HepG2 (cell line): Measurements from ENCODE around the gene NUP88. TPM values are rescaled to one million over a fixed set of nuclear protein-coding genes. Genes with fewer than 3 reads are reported as not detected.

Experiments used
- ATM ChIP-seq: fragments of 450-650 bp; IDR thresholded peaks from 2 replicates; pipeline ENCODE4 v1.7.1; 2017; ENCODE audit warnings: mild to moderate bottlenecking, borderline replicate concordance
- ELF3 ChIP-seq: IDR thresholded peaks from 2 replicates; pipeline ENCODE4 v1.6.1; 2016; ENCODE audit warnings: missing genetic modification reagents, missing compliant biosample characterization
- FOSL1 ChIP-seq: sonication (generic); formaldehyde crosslinking; IDR thresholded peaks from 2 replicates; pipeline ENCODE4 v1.9.0; 2021; ENCODE audit warnings: missing genetic modification reagents, borderline replicate concordance
- FOXJ3 ChIP-seq: sonication (generic); formaldehyde crosslinking; IDR thresholded peaks from 2 replicates; pipeline ENCODE4 v1.4.0; 2020; ENCODE audit warnings: missing genetic modification reagents, mild to moderate bottlenecking, borderline replicate concordance
- GATAD2A ChIP-seq: IDR thresholded peaks from 2 replicates; pipeline ENCODE4 v1.6.1; 2016
- GPN1 ChIP-seq: sonication (generic); formaldehyde crosslinking; IDR thresholded peaks from 2 replicates; pipeline ENCODE4 v1.5.1; 2020; ENCODE audit warnings: missing genetic modification reagents, borderline replicate concordance
- GTF3A ChIP-seq: sonication (generic); formaldehyde crosslinking; conservative IDR thresholded peaks from 2 replicates; pipeline ENCODE4 v1.4.0; 2020; ENCODE audit warnings: mild to moderate bottlenecking, missing genetic modification reagents
- HNRNPLL ChIP-seq: fragments of 200-400 bp; formaldehyde crosslinking; IDR thresholded peaks from 2 replicates; pipeline ENCODE4 v1.6.1; 2017; ENCODE audit warnings: mild to moderate bottlenecking, low read depth, low read length; ENCODE audit not compliant: poor library complexity, severe bottlenecking
- KLF6 ChIP-seq: IDR thresholded peaks from 2 replicates; pipeline ENCODE4 v1.8.0; 2016; ENCODE audit warnings: missing biosample characterization, missing genetic modification reagents
- MEF2D ChIP-seq: sonication (generic); formaldehyde crosslinking; IDR thresholded peaks from 2 replicates; pipeline ENCODE4 v1.5.1; 2020; ENCODE audit warnings: mild to moderate bottlenecking, missing genetic modification reagents
- NR2F2 ChIP-seq: IDR thresholded peaks from 2 replicates; pipeline ENCODE4 v1.6.1; 2012; ENCODE audit warnings: low read depth, inconsistent platforms, borderline replicate concordance
- PAWR ChIP-seq: sonication (generic); formaldehyde crosslinking; IDR thresholded peaks from 2 replicates; pipeline ENCODE4 v1.4.0; 2020; ENCODE audit warnings: missing genetic modification reagents, mild to moderate bottlenecking, borderline replicate concordance
- RBM22 ChIP-seq: fragments of 200-400 bp; formaldehyde crosslinking; optimal IDR thresholded peaks from 2 replicates; pipeline ENCODE3; 2017; ENCODE audit warnings: mild to moderate bottlenecking, low read length, moderate library complexity
- SETDB1 ChIP-seq: sonication (generic); formaldehyde crosslinking; IDR thresholded peaks from 2 replicates; pipeline ENCODE4 v1.5.1; 2020; ENCODE audit warnings: missing genetic modification reagents, mild to moderate bottlenecking, borderline replicate concordance
- SMC3 ChIP-seq: IDR thresholded peaks from 2 replicates; pipeline ENCODE4 v1.6.1; 2011; ENCODE audit warnings: low read length, improper control_type of control experiment
- SSRP1 ChIP-seq: IDR thresholded peaks from 2 replicates; pipeline ENCODE4 v1.6.1; 2016; ENCODE audit warnings: control low read depth
- STAG1 ChIP-seq: sonication (generic); formaldehyde crosslinking; IDR thresholded peaks from 2 replicates; pipeline ENCODE4 v1.4.0; 2020; ENCODE audit warnings: missing genetic modification reagents
- ZNF337 ChIP-seq: sonication (generic); formaldehyde crosslinking; IDR thresholded peaks from 2 replicates; pipeline ENCODE4 v1.5.1; 2020; ENCODE audit warnings: missing genetic modification reagents, low read depth, mild to moderate bottlenecking, borderline replicate concordance
- ZNF432 ChIP-seq: sonication (generic); formaldehyde crosslinking; IDR thresholded peaks from 2 replicates; pipeline ENCODE4 v1.5.0; 2020; ENCODE audit warnings: missing genetic modification reagents, mild to moderate bottlenecking, borderline replicate concordance
- ZNF557 ChIP-seq: sonication (generic); formaldehyde crosslinking; IDR thresholded peaks from 2 replicates; pipeline ENCODE4 v1.4.0; 2020; ENCODE audit warnings: missing genetic modification reagents
- ZNF703 ChIP-seq: sonication (generic); formaldehyde crosslinking; IDR thresholded peaks from 2 replicates; pipeline ENCODE4 v1.5.1; 2020; ENCODE audit warnings: missing genetic modification reagents, mild to moderate bottlenecking, moderate library complexity, borderline replicate concordance
- ZNF780A ChIP-seq: sonication (generic); formaldehyde crosslinking; IDR thresholded peaks from 2 replicates; pipeline ENCODE4 v1.8.0; 2022; ENCODE audit warnings: mild to moderate bottlenecking, missing genetic modification reagents, moderate library complexity
- polyA plus RNA-seq, 8 experiments: library from polyadenylated mRNA; depleted of rRNA in 3 of 8; stranded (reverse) in 7 of 8; unstranded in 1 of 8; fragments of >200 nt; fragmentation: Illumina TruSeq in 4 of 8; extraction: Trizol in 4 of 8; gene quantifications; 2 replicates each; pipeline versions ENCODE4 v1.2.1 to v1.2.3, GENCODE V29; 2011 to 2016; ENCODE audit warnings: low read depth in 4 of 8, missing spikeins in 1 of 8, mixed read lengths in 1 of 8; ENCODE audit not compliant: insufficient read depth in 1 of 8
- total RNA-seq, 5 experiments: library from RNA; depleted of rRNA; stranded (reverse); fragments of >200 nt; fragmentation: Illumina TruSeq; extraction: Trizol; gene quantifications; 2 replicates each; pipeline ENCODE4 v1.2.3, GENCODE V29; 2016; ENCODE audit warnings: low read depth in 1 of 5
- TF ChIP-seq, protein P1 (sequence below): sonication (generic); formaldehyde crosslinking; conservative IDR thresholded peaks from 2 replicates; pipeline ENCODE4 v1.4.0; 2020; ENCODE audit warnings: mild to moderate bottlenecking, missing genetic modification reagents, moderate library complexity
- TF ChIP-seq, protein P2 (sequence below): sonication (generic); formaldehyde crosslinking; IDR thresholded peaks from 2 replicates; pipeline ENCODE4 v1.4.0; 2020; ENCODE audit warnings: missing genetic modification reagents, borderline replicate concordance

The NUP88 gene
- total and polyA plus RNA-seq, 2 of the 13 experiments (the other 11 are each of a cell fraction or from before 2014, with no cell fraction given), result 48.2 to 130 TPM

DNA sequence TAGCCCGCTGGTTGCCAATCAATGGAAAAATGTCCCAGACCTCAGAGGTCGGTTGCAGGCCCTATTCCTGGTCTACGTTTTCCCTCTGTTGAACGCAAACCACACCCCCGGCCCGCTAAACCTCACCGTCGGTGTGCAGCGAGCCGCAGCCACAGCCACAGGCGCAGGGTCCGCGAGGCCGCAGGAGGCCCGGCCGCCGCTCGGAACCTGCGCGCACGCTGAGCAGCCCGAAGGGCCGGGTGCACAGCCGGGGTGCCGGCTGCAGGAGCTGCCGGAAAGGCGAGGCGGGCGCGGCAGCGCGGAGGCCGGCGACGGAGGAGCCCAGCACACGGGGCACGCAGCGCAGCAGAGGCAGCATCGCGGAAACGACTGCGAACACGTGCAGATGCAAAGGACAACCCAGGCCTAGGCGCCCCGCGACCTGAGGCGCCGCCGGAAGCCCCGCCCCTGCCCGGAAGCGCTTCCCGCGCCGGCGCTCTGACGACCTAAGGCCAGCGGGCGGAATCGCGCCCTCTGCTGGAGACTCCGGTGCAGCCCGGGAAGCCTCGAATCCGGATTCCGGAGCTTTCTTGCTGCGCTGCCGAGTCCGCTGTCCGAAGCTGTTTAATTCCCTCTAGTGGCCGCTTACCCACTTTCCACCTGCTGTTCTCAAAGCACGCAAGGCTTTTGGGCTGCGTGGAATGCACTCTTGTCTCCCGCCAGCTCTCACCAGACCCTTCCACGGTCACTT, 19.4 kb upstream of the NUP88 start, which contains the start of gene C1QBP (continued):
- no peak for TF ChIP-seq SETDB1
- peak; percentile 70 for TF ChIP-seq RBM22
- peak; percentile 76; the same call in 1 of the 2 replicates for TF ChIP-seq KLF6 (CRISPR knock-in tag)
- no peak for TF ChIP-seq FOXJ3
- no peak for TF ChIP-seq GTF3A (CRISPR knock-in tag)
- TF ChIP-seq NR2F2, result no peak; the same call in 1 of the 2 replicates
- no peak for TF ChIP-seq PAWR
- TF ChIP-seq ZNF432, result no peak
- TF ChIP-seq ZNF780A (CRISPR knock-in tag), result no peak; the same call in 1 of the 2 replicates
- TF ChIP-seq, protein P1, sequence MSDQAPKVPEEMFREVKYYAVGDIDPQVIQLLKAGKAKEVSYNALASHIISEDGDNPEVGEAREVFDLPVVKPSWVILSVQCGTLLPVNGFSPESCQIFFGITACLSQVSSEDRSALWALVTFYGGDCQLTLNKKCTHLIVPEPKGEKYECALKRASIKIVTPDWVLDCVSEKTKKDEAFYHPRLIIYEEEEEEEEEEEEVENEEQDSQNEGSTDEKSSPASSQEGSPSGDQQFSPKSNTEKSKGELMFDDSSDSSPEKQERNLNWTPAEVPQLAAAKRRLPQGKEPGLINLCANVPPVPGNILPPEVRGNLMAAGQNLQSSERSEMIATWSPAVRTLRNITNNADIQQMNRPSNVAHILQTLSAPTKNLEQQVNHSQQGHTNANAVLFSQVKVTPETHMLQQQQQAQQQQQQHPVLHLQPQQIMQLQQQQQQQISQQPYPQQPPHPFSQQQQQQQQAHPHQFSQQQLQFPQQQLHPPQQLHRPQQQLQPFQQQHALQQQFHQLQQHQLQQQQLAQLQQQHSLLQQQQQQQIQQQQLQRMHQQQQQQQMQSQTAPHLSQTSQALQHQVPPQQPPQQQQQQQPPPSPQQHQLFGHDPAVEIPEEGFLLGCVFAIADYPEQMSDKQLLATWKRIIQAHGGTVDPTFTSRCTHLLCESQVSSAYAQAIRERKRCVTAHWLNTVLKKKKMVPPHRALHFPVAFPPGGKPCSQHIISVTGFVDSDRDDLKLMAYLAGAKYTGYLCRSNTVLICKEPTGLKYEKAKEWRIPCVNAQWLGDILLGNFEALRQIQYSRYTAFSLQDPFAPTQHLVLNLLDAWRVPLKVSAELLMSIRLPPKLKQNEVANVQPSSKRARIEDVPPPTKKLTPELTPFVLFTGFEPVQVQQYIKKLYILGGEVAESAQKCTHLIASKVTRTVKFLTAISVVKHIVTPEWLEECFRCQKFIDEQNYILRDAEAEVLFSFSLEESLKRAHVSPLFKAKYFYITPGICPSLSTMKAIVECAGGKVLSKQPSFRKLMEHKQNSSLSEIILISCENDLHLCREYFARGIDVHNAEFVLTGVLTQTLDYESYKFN, result peak; percentile 52; the same call in 1 of the 2 replicates
- peak; percentile 86 for TF ChIP-seq STAG1 (CRISPR knock-in tag)
- TF ChIP-seq SSRP1, result no peak
- peak; percentile 73 for TF ChIP-seq ELF3
- TF ChIP-seq ZNF703 (CRISPR knock-in tag), result no peak
- TF ChIP-seq ZNF337, result no peak; the same call in 1 of the 2 replicates
- no peak; the same call in 1 of the 2 replicates for TF ChIP-seq GATAD2A (CRISPR knock-in tag)
- no peak for TF ChIP-seq GPN1
- TF ChIP-seq MEF2D (CRISPR knock-in tag), result no peak; the same call in 1 of the 2 replicates
- peak; percentile 77 for TF ChIP-seq HNRNPLL
- no peak for TF ChIP-seq ATM
- peak; percentile 68 for TF ChIP-seq SMC3
- TF ChIP-seq, protein P2, sequence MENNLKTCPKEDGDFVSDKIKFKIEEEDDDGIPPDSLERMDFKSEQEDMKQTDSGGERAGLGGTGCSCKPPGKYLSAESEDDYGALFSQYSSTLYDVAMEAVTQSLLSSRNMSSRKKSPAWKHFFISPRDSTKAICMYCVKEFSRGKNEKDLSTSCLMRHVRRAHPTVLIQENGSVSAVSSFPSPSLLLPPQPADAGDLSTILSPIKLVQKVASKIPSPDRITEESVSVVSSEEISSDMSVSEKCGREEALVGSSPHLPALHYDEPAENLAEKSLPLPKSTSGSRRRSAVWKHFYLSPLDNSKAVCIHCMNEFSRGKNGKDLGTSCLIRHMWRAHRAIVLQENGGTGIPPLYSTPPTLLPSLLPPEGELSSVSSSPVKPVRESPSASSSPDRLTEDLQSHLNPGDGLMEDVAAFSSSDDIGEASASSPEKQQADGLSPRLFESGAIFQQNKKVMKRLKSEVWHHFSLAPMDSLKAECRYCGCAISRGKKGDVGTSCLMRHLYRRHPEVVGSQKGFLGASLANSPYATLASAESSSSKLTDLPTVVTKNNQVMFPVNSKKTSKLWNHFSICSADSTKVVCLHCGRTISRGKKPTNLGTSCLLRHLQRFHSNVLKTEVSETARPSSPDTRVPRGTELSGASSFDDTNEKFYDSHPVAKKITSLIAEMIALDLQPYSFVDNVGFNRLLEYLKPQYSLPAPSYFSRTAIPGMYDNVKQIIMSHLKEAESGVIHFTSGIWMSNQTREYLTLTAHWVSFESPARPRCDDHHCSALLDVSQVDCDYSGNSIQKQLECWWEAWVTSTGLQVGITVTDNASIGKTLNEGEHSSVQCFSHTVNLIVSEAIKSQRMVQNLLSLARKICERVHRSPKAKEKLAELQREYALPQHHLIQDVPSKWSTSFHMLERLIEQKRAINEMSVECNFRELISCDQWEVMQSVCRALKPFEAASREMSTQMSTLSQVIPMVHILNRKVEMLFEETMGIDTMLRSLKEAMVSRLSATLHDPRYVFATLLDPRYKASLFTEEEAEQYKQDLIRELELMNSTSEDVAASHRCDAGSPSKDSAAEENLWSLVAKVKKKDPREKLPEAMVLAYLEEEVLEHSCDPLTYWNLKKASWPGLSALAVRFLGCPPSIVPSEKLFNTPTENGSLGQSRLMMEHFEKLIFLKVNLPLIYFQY (CRISPR knock-in tag), result 0 out of 2 replicates have a peak, but pooled peaks have one; percentile 34
- no peak for TF ChIP-seq ZNF557 (CRISPR knock-in tag)
- TF ChIP-seq FOSL1, result no peak
